Epidermal melanocyte (primary cell): ENCODE data around the gene EEF1AKMT4.
A peak's percentile ranks its signal among the peaks of the same experiment; 100 is the strongest.

ENCODE experiments used
- DNase-seq: peaks from one replicate; pipeline ENCODE4 v3.0.0; 2011; ENCODE audit warnings: low spot score; ENCODE audit not compliant: insufficient read length

Gene EEF1AKMT4

DNA sequence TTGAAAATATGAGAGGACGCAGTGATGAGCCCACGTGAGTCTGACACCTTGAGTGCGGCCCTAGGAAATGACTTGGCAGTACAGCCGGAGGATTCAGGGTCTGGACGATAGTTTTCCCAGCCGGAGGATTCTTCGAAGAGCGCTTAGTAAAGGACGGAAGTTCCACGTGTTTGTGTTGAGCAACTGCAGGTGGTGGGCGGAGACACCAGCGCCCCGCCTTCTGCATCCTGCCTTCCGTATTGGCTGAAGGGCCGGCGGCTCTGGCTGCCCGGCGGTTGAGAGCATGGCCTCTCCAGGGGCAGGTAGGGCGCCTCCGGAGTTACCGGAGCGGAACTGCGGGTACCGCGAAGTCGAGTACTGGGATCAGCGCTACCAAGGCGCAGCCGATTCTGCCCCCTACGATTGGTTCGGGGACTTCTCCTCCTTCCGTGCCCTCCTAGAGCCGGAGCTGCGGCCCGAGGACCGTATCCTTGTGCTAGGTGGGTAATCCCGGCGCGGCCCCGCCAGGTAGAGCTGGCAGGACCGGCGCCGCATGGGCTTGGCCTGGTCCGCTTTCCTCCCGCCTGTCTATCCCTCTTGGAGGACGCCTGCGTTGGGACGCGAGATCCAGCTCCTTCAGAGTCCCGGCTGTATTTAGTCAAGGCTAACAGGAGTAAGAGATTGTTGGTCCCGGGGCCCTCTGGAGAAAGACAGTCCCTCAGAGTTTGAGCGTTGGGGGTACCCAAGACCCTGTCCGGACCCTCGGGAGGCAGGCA, at the start of gene EEF1AKMT4:
EEF1AKMT4 (plus strand) TSS at position 261 of the 755 bp plus-strand sequence; CDS start at position 284, 23 bp downstream.
- peak; percentile 97 for DNase-seq

DNA sequence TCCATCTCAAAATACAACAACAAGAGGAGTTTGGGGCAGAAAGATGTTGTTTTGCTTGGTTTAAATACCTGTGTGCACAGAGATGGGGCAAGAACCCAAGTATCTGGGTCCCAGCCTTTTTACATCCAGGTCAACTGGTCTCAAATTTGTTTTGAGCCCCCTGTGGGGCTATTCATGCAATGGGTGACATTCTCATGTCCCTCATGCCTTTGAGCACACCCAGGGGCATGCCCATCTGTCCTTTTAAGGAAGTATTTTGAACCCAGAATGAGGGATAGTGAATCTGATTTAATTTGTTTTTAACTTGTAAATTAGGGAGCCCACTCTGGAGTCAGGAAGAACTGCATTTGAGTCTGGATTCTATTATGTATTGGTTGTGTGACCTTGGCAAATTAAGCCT, 48.6 kb upstream of the EEF1AKMT4 start:
- no peak for DNase-seq

DNA sequence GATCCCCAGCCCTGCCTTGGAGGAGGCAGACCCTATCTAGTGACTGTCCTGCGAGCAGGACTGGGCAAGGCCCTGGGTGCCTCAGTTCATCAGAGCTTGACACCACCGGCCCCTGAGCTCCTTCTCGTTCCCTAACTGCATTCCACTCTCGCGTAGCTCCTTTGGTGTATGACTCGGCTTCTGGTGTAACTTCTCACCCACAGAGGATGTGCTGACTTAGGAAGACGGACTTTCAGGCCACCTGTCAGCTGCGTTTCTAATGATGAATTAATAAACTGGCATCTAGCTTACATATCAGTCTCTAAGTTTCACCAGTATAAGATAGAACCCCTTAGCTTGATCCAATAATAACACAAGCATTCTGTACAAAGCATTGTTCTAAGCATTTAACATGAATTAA, 45.9 kb upstream of the EEF1AKMT4 start:
- DNase-seq, result no peak

DNA sequence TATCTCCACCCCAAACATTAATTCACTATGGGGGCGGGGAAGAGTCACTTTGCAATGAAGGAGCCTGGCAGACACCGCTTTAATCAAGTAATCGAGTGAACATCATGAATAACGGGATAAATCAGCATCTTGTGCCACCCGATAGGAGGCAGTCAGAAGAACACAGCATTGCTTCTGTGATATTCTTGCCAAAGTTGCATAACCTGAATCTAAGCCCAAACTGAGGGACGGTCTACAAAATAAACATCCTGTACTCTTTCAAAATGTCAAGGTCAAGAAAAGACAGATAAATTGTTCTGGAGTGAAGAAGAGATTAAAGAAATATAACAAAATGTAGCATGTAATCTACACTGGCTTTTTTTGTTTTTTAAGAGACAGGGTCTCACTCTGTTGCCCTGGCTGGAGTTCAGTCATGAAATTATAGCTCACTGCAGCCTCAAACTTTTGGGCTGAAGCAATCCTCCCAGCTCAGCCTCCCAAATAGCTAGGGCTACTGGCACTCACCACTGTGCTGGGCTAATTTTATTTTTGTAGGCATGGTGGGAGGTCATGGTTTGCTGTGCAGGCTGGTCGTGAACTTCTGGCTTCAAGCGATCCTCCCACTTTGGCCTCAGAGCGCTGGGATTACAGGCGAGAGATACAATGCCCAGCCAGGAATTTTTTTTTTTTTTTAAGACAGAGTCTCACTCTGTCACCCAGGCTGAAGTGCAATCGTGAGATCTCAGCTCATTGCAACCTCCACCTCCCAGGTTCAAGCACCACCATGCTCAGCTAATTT, 40.1 kb upstream of the EEF1AKMT4 start:
- no peak for DNase-seq

DNA sequence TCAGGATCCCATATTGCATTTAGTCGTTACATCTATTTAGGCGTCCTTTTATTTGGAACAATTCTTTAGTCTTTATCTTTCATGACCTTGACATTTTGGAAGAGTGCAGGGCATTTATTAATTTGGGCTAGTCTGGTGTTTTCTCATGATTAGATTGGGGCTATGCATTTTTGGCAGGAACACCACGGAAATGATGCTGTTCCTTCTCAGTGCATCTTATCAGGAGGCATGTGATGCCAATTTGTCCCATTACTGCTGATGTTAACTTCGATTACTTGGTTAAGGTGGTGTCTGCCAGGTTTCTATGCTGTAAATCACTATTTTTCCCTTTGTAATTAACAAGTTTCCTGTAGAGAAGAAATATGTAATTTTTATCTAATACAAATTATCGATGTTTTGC, 38.2 kb upstream of the EEF1AKMT4 start:
- no peak for DNase-seq

DNA sequence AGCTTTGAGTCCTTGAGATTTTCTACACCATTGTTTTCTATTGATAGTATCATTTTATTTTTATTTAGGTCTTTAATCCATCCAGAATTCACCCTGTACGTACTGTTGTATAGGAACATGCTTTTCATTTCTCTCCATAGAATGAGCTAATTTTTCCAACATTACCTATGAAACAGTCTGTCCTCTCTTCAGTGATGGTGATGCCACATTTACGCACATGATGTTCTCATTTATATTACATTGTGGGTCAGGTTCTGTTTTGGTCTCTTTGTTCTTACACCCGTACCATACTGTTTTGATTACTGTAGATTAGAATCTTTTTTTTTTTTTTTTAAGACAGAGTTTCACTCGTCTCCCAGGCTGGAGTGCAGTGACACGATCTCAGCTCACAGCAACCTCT, 37.8 kb upstream of the EEF1AKMT4 start:
- no peak for DNase-seq

DNA sequence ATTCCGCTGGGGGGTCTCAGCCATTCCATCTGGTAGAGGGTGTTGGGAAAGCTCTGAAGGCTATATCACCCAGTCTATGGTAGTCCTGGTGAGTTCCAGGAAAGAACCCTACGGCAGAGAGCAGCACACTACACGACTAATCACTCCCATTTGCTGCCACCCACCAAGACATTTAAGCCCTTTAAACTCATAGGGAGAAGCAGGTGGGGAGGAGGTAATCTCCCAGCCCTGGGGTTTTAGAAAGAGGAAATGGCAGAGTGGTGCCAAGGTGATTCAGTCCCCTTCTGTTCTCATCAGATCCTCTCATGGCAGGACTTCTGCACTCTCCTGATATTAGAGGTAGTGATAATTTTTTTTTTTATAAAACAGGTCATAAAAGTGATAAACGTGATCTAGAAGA, 30.7 kb upstream of the EEF1AKMT4 start:
- no peak for DNase-seq

DNA sequence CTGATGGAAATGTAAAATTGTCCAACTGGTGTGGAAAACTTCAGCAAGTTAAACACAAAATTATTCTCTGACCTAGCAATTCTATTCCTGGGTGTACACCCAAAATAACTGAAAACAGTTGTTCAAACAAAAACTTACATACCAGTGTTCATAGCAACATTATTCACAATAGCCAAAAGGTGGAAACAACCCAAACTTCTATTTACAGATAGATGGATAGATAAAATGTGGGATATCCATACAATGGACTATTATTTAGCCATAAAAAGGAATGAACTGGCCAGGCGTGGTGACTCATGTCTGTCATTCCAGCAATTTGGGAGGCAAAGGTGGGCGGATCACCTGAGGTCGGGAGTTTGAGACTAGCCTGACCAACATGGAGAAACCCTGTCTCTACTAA, 27.0 kb upstream of the EEF1AKMT4 start:
- DNase-seq, result no peak

DNA sequence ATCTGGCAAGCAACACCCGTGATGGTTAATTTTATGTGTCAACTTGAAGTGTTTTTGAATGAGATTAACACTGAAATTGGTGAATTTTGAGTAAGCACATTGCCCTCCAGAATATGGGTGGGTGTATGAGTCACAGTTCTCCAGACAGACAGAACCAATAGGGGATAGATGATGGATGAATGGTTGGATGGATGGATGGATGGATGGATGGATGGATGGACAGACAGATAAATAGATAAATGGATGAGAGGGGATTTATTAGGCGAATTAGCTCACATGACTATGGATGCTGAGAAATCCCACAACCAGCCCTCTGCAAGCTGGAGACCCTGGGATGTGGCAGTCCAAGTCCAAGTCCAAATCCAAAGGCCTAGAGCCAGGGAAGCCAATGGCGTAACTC, 25.5 kb upstream of the EEF1AKMT4 start:
- DNase-seq, result no peak

DNA sequence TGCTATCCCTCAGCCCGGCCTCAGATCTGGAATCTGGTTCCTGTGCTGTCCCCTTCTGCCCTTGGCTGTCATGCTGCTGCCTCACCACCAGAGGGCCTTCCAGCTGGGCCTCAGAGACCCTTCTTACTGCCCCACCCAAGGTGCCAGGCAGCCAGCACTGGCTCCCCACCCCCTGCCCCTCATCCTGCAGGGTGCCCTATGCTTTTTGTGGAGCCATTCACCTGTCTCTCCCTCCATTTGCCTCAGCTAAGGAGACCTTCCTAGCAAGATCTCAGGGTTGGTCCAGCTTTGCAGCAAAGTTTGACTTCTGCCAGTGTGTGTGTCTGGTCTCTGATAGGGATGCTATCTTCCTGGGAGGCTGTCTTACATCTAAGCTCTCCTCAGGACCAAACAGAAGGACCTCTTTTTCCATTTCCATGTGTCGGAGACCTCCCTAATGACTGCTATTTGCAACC, 22.0 kb upstream of the EEF1AKMT4 start:
- DNase-seq, result no peak

DNA sequence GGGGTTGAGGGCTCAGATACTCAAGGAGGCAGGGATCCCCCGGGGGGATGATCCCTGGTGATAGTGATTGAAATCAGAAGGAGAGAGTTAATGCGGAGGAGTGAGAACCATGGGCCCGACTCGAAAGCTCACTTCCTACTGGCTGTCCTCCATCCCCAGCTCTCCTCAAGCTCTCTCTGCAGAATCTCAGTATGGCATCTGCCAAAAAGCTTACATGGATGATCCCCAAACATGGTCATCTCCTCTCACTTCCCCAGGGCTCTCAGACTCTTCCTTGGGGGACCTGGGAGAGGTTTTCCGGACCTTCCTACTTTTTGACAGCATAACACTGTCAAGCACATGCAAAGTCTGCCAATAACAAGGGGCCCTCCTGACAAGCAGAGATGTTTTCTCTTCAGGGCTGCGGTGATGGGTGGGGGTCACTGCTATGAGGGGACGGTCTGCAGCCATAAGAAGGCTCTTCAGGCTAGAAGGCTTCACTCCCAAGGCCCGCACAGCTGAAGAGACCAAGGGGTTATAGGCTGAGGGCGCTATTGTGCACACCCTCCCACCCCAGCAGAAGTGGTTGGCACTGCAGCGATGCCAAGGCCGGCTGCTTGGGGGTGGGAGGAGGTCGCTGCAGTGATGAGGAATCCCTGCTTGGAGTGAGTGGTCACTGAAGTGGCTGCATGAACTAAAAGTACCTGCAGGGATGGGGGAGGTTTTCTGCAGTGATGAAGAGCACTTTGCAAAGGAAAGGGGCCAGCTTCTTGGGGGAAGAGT, 20.9 kb upstream of the EEF1AKMT4 start:
- DNase-seq, result no peak

DNA sequence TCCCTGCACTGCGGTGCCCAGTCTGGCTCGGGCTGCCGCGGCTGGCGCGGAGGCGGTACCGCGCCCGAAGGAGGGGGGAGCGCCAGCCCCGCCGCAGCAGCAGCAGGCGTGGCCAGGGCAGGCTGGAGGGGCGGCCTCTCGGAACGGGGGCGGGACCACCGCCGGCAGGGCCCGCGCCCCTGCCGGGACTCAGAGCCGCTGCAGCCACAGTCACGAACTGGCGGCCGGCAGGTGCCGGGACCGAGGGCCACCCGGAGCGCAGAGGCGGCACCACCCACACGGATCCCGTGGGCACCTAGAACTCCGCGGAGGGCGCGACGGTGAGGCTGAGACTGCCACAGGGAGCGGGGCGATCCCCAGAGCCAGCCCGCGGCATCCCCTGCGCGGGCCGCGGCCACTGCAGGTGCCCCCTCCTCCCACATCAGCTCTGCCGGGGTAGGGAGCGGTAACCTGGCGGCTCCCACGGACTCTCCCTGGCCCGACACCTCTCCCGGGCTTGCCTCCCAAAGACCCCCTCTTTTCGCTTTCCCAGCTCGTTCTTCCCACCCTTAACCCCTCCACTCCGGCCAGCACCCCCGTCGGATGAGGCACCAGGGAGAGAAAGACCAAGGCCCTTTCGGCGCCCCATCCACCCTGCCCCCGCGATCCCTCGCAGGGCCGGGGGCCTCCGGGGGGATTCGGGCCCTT, 19.9 kb upstream of the EEF1AKMT4 start, which contains the start of gene VWA5B2:
VWA5B2 (plus strand) TSS at position 192 of the 687 bp plus-strand sequence. CDS start 944 bp downstream, outside the sequence.
- peak; percentile 93 for DNase-seq

DNA sequence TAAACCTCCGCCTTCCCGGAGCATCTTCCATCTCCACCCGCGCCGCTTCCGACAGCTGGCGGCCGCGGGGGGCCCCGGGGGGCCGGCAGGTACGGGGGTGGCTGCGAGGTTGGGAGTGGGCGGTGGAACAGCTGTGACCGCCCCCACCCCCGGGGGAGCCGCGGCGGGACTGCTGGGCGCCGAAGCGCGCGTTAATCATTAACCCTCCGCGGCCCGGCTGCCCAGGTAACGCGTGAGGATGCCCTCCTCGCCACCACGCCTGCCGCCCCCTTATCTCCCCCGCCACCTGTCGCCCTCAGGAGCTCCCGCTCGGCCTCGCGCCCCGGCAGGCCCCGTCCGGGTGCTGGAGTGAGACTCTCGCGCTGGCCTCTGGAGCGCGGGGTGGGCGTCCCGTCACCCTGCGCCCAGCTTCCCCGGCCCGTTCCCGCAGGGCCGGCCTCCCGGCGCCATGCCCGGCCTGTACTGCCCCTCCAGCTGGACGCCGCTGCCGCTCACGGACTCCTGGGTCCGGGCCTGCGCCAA, 19.3 kb upstream of the EEF1AKMT4 start:
- DNase-seq, result no peak

DNA sequence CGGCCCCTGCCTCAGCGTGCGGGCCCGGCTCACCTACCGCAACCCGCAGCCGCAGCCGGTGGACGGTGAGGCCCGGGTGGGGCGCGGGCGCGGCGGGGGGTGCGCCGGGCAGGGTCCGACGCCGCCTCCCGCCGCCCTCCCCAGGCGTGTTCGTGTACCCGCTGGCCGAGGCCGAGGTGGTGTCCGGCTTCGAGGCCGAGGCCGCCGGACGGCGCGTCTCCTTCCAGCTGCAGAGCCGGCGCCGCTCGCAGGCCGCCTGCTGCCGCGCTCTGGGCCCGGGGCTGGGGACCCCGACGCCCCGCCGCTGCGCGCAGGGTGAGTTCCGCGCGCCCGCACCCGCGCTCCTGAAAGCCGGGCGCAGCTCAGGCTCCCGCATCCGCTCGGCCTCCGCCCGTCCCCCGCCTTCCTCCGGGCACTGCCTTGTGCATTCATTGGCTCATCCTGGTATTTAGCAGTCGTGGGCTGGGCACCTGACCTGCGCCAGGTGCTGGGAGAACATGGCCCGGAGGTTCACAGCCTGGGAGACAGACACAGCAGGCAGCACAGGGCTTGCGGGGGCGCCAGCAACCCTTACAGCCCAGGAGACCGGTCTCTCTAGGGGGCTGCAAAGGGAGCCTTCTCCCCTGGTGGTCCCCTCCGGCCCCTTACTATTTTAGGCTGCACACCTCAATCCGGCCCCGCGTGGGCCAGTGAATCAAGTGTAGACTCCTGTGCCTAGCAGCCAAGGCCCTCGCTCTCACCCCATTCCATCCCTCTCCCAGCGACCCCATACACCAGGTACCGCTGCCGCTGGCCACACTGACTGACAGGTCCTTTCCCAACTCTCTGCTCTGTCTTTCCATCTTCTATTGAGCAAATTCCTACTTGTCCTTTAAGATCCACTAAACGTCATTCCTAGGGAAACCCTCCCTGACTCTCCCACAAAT, 18.6 kb upstream of the EEF1AKMT4 start:
- no peak for DNase-seq

DNA sequence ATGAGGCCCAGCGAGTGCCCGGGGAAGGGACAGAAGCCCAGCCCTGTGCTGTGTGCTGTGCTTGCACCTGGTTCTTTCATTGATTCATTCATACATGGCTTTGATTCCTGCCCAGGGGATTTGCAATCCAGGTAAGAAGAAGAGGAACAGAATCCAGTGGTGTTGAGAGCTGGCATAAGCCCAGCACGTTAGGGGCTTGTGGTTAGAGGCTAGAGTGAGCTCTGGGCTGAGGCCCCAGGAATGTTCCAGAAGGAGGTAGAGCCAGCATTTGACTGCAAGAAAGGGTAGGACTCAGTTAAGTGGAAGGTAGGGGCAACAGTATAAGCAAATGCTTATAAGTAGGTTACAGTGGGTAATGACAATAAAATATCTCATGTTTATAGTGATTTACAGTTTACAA, 17.8 kb upstream of the EEF1AKMT4 start:
- no peak for DNase-seq

DNA sequence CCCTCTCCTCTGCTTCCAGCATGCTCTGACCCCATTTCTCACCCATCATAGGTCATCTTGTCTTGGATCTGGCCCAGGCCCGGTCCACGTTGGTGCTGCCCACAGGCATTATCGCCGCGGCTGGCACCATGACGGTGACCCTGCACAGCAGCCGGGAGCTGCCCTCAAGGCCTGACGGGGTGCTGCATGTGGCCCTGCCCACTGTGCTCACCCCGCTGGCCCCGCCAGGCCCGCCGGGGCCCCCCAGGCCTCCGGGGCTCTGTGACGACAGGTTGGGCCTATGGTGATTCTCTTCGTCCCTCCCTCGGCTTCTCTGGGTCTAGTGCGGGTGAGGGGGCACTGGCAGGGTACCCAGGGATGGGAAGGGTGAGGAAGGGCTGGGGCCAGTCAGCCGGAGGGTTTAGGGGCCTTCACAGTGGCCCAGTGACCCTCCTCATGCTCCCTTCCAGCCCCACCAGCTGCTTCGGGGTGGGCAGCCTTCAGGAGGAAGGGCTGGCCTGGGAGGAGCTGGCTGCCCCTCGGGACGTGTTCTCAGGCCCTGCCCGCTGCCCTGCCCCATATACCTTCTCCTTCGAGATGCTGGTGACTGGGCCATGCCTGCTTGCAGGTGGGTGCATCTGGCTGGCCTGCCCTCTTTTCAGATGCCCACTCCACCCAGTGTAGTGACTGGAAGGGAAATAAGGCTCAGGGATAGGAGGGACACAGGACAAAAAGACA, 16.2 kb upstream of the EEF1AKMT4 start:
- DNase-seq, result no peak

DNA sequence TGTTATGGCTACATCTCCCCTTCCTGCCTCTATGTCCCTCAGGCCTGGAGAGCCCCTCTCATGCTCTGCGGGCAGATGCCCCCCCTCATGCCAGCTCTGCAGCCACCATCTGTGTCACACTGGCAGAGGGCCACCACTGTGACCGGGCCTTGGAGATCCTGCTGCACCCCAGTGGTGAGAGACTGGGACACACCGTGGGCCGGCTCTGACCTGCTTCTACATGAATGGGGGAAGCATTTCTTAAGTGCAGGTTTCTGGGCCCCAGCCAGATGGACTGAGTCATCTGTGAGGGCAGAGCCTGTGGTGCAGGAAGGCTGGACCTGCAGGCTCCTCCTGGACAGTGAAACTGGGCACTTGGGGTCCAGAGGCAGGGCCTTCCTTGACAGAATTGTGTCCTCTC, 15.2 kb upstream of the EEF1AKMT4 start:
- DNase-seq, result no peak

DNA sequence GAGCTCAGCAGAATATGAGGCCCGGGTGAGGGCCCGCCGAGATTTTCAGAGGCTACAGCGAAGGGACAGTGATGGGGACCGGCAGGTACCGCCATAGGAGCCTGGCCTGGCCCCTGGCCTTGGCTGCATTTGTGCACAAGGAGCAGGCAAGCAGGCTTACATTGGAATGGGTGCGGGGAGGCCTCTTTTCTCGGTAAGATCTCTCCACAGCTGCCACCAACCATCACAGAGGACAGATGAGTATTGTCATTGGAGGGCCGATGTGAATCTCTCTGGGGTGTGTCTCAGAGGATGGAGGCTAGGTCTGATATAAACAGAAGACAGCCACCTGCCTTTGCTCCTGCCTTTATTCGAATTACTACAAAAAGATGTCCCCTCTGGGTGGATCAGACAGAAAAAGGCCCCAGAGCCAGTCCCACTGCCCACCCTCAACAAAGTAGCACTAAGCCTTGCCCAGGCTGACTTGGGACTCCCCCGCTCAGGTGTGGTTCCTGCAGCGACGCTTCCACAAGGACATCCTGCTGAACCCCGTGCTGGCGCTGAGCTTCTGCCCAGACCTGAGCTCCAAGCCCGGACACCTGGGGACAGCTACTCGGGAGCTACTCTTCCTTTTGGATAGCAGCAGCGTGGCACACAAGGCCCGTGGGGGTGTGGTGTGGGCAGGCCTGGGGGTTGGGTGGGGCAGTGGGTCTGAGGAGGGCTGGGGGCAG, 14.6 kb upstream of the EEF1AKMT4 start:
- DNase-seq, result no peak
